ENCODE data around the gene NOX3.

Gene NOX3

GRCh38 chr6:155399062-155399744 is 56.4 kb downstream of the NOX3 start:
- H3K79me2 ChIP-seq (ENCODE audit: low read length) = no peaks in the 10 kb centered on the region
- H3K36me3 ChIP-seq (replicated peaks; ENCODE audit: insufficient read depth, low read length) = no peaks in the 10 kb centered on the region
- H3F3A ChIP-seq (ENCODE audit: insufficient read depth, low read length) = no peaks in the 10 kb centered on the region
- no peaks in the 10 kb centered on the region for H3K9me2 ChIP-seq (replicated peaks; ENCODE audit: insufficient read depth, low read length)
- H3K27ac ChIP-seq (ENCODE audit: low read length) = no peak overlapping the region
- no peak for TF ChIP-seq EZH2phosphoT487 (IDR thresholded peaks at IDR 0.05; ENCODE audit: low read length)
- TF ChIP-seq, protein P1, sequence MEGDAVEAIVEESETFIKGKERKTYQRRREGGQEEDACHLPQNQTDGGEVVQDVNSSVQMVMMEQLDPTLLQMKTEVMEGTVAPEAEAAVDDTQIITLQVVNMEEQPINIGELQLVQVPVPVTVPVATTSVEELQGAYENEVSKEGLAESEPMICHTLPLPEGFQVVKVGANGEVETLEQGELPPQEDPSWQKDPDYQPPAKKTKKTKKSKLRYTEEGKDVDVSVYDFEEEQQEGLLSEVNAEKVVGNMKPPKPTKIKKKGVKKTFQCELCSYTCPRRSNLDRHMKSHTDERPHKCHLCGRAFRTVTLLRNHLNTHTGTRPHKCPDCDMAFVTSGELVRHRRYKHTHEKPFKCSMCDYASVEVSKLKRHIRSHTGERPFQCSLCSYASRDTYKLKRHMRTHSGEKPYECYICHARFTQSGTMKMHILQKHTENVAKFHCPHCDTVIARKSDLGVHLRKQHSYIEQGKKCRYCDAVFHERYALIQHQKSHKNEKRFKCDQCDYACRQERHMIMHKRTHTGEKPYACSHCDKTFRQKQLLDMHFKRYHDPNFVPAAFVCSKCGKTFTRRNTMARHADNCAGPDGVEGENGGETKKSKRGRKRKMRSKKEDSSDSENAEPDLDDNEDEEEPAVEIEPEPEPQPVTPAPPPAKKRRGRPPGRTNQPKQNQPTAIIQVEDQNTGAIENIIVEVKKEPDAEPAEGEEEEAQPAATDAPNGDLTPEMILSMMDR (IDR thresholded peaks at IDR 0.05; ENCODE audit: low read length) = no peak
- no peak for TF ChIP-seq EZH2 (optimal IDR thresholded peaks at IDR 0.05; ENCODE audit: low read depth, low read length)
- no peak overlapping the region for H3K4me2 ChIP-seq (ENCODE audit: low read depth, low read length)
- no peaks in the 10 kb centered on the region for H3K9me3 ChIP-seq (replicated peaks; ENCODE audit: insufficient read depth, low read length)
- H3K4me3 ChIP-seq (ENCODE audit: low read length) = no peak overlapping the region
- H3K27me3 ChIP-seq (replicated peaks; ENCODE audit: insufficient read depth, low read length) = no peaks in the 10 kb centered on the region
- DNase-seq = no peak
- H3K4me1 ChIP-seq (ENCODE audit: low read length) = no peaks in the 10 kb centered on the region
- no peak overlapping the region for H3K9ac ChIP-seq (ENCODE audit: low read length)
- H2AFZ ChIP-seq (ENCODE audit: low read length) = no peak overlapping the region
- no peaks in the 10 kb centered on the region for H4K20me1 ChIP-seq (ENCODE audit: insufficient read depth, low read length)

DNA sequence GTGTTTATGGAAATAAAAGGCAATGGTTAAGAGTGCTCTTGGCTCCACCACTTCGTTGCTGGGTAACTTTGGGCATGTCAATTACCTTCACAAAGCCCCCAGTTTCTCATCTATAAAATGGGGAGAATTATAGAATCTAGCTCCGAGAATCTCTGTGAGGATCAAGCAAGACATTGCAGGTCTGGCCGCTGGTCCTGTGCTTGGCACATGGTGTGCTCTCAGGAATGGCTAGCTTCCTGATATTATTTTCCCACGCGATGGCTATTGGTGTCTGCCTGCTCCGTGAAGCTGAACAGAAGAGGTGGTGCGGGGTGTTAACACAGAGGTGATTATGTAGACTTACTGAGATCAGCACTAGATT is 57.0 kb downstream of the NOX3 start:
- Histone ChIP-seq H3F3A (ENCODE audit: insufficient read depth, low read length) (no peaks in the 10 kb centered on the region), H4K20me1 (ENCODE audit: insufficient read depth, low read length) (no peaks in the 10 kb centered on the region), H3K27me3 (replicated peaks; ENCODE audit: insufficient read depth, low read length) (no peaks in the 10 kb centered on the region), H3K9ac (ENCODE audit: low read length) (no peak overlapping the region), H3K27ac (ENCODE audit: low read length) (no peak overlapping the region), H3K4me1 (ENCODE audit: low read length) (no peaks in the 10 kb centered on the region), H3K9me3 (replicated peaks; ENCODE audit: insufficient read depth, low read length) (no peaks in the 10 kb centered on the region), H3K4me2 (ENCODE audit: low read depth, low read length) (no peak overlapping the region), H3K4me3 (ENCODE audit: low read length) (no peak overlapping the region), H3K9me2 (replicated peaks; ENCODE audit: insufficient read depth, low read length) (no peaks in the 10 kb centered on the region), H3K36me3 (replicated peaks; ENCODE audit: insufficient read depth, low read length) (no peaks in the 10 kb centered on the region), H2AFZ (ENCODE audit: low read length) (no peak overlapping the region), H3K79me2 (ENCODE audit: low read length) (no peaks in the 10 kb centered on the region)
- TF ChIP-seq EZH2phosphoT487 (IDR thresholded peaks at IDR 0.05; ENCODE audit: low read length) (no peak), EZH2 (optimal IDR thresholded peaks at IDR 0.05; ENCODE audit: low read depth, low read length) (no peak)
- TF ChIP-seq, protein P1 (IDR thresholded peaks at IDR 0.05; ENCODE audit: low read length) = no peak
- DNase-seq = no peak

DNA sequence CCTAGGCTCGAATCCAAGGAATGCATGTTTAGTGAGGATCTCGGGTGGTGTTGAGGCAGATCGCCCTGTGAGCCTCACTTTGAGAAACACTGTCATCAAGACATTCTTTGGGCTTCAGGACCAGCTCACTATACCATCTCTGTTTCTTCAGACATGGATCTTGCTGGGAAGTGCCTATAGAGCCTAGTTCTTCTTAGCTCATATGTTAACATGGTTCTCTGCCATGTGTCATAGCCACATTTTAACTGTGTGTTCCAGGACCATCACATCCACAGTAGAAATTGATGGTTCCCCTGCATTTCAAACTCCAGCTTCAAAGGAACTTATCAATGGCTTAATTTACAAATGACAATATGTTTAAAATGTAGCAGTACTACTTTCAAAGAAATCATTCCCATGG is 57.4 kb downstream of the NOX3 start:
- H3K4me3 ChIP-seq (ENCODE audit: low read length) = no peak overlapping the region
- H3K27me3 ChIP-seq (replicated peaks; ENCODE audit: insufficient read depth, low read length) = no peaks in the 10 kb centered on the region
- H3K9ac ChIP-seq (ENCODE audit: low read length) = no peak overlapping the region
- H3K79me2 ChIP-seq (ENCODE audit: low read length) = no peaks in the 10 kb centered on the region
- no peaks in the 10 kb centered on the region for H4K20me1 ChIP-seq (ENCODE audit: insufficient read depth, low read length)
- no peaks in the 10 kb centered on the region for H3K9me3 ChIP-seq (replicated peaks; ENCODE audit: insufficient read depth, low read length)
- H3K27ac ChIP-seq (ENCODE audit: low read length) = no peak overlapping the region
- TF ChIP-seq EZH2phosphoT487 (IDR thresholded peaks at IDR 0.05; ENCODE audit: low read length) = no peak
- TF ChIP-seq, protein P1 (IDR thresholded peaks at IDR 0.05; ENCODE audit: low read length) = no peak
- H2AFZ ChIP-seq (ENCODE audit: low read length) = no peak overlapping the region
- no peak for DNase-seq
- no peaks in the 10 kb centered on the region for H3K4me1 ChIP-seq (ENCODE audit: low read length)
- no peak overlapping the region for H3K4me2 ChIP-seq (ENCODE audit: low read depth, low read length)
- no peaks in the 10 kb centered on the region for H3K36me3 ChIP-seq (replicated peaks; ENCODE audit: insufficient read depth, low read length)
- no peaks in the 10 kb centered on the region for H3F3A ChIP-seq (ENCODE audit: insufficient read depth, low read length)
- H3K9me2 ChIP-seq (replicated peaks; ENCODE audit: insufficient read depth, low read length) = no peaks in the 10 kb centered on the region

Measured in MM.1S (cell line).